ENCODE measurements around the gene MRTFB.

GRCh38 chr16:14194721-14195120 is 123.6 kb downstream of the MRTFB start:
- TF ChIP-seq CTCF (IDR thresholded peaks at IDR 0.05 in 4 of 5, conservative IDR thresholded peaks at IDR 0.05 in 1 of 5) = no peak
- TF ChIP-seq POLR2A (IDR thresholded peaks at IDR 0.05) = no peak

All from gastrocnemius medialis (tissue), 4 donors.